ENCODE data around the gene DLK1. TPM values are rescaled to one million over a fixed set of nuclear protein-coding genes. Genes with fewer than 3 reads are reported as not detected.

The DLK1 gene
- total and polyA plus RNA-seq, 3 donors from 2014 or later, result 45.6 to 109 (median 59.4) TPM

- Histone ChIP-seq H3K36me3 (ENCODE audit: low read depth, missing control alignments) (no peaks in the 10 kb centered on the region), H3K27me3 (no peaks in the 10 kb centered on the region), H3K27ac (no peak overlapping the region), H3K4me1 (no peaks in the 10 kb centered on the region), H3K9me3 (no peaks in the 10 kb centered on the region), H3K4me3 (no peak overlapping the region)
- intact Hi-C loops (cut with DNase I; ENCODE audit: low total_unique reads), result no loop called here
- TF ChIP-seq CTCF (IDR thresholded peaks at IDR 0.05) (no peak), POLR2A (IDR thresholded peaks at IDR 0.05) (no peak)
- no peak for DNase-seq
- WGBS, 2 donors, result 77 to 82% methylated on average over 15 of the region's 15 CpGs
These were observed 40.5 kb downstream of the DLK1 start for GRCh38 chr14:100767003-100767787.

- no peak overlapping the region for H3K27ac ChIP-seq
- 88 to 89% methylated on average over 8 to 14 of the region's 14 CpGs for WGBS, 2 donors
- H3K36me3 ChIP-seq (ENCODE audit: low read depth, missing control alignments), result no peaks in the 10 kb centered on the region
- no peak for DNase-seq
- H3K4me3 ChIP-seq, result no peak overlapping the region
- no peaks in the 10 kb centered on the region for H3K9me3 ChIP-seq
- H3K27me3 ChIP-seq, result no peaks in the 10 kb centered on the region
- no peak for TF ChIP-seq CTCF (IDR thresholded peaks at IDR 0.05)
- no peak for TF ChIP-seq POLR2A (IDR thresholded peaks at IDR 0.05)
- intact Hi-C loops (cut with DNase I; ENCODE audit: low total_unique reads), result no loop called here
- no peaks in the 10 kb centered on the region for H3K4me1 ChIP-seq
These were observed 41.3 kb downstream of the DLK1 start for GRCh38 chr14:100767788-100768536.

- no peak for TF ChIP-seq CTCF (IDR thresholded peaks at IDR 0.05)
- TF ChIP-seq POLR2A (IDR thresholded peaks at IDR 0.05), result no peak
- H3K27me3 ChIP-seq, result no peaks in the 10 kb centered on the region
These were observed 42.6 kb downstream of the DLK1 start for GRCh38 chr14:100769035-100769939.

GRCh38 chr14:100770046-100770445 lies 43.4 kb downstream of the DLK1 start:
- Histone ChIP-seq H3K36me3 (ENCODE audit: low read depth, missing control alignments) (no peaks in the 10 kb centered on the region), H3K4me3 (no peak overlapping the region), H3K4me1 (no peaks in the 10 kb centered on the region), H3K27ac (no peak overlapping the region), H3K9me3 (no peaks in the 10 kb centered on the region), H3K27me3 (no peaks in the 10 kb centered on the region)
- TF ChIP-seq POLR2A (IDR thresholded peaks at IDR 0.05), result no peak
- TF ChIP-seq CTCF (IDR thresholded peaks at IDR 0.05), result no peak
- DNase-seq, result no peak
- WGBS, 2 donors, result 84 to 91% methylated on average over 4 of the region's 4 CpGs
- intact Hi-C loops (cut with DNase I; ENCODE audit: low total_unique reads), result no loop called here

More at GRCh38 chr14:100769035-100769939, 42.6 kb downstream of the DLK1 start:
- intact Hi-C loops (cut with DNase I; ENCODE audit: low total_unique reads), result no loop called here
- H3K9me3 ChIP-seq, result no peaks in the 10 kb centered on the region
- no peaks in the 10 kb centered on the region for H3K36me3 ChIP-seq (ENCODE audit: low read depth, missing control alignments)
- H3K27ac ChIP-seq, result no peak overlapping the region
- DNase-seq, result no peak
- H3K4me3 ChIP-seq, result no peak overlapping the region
- 89% methylated on average over 26 to 32 of the region's 32 CpGs for WGBS, 2 donors
- no peaks in the 10 kb centered on the region for H3K4me1 ChIP-seq

Measured in testis (tissue), 3 donors.